NCI-H1417 (cell line): ENCODE results near the gene ETS2.

Source experiments
- DNase-seq, 3 experiments: peaks; one replicate each; lab custom pipeline; 2025; lab: John Stamatoyannopoulos, UW

ETS2 gene

DNA sequence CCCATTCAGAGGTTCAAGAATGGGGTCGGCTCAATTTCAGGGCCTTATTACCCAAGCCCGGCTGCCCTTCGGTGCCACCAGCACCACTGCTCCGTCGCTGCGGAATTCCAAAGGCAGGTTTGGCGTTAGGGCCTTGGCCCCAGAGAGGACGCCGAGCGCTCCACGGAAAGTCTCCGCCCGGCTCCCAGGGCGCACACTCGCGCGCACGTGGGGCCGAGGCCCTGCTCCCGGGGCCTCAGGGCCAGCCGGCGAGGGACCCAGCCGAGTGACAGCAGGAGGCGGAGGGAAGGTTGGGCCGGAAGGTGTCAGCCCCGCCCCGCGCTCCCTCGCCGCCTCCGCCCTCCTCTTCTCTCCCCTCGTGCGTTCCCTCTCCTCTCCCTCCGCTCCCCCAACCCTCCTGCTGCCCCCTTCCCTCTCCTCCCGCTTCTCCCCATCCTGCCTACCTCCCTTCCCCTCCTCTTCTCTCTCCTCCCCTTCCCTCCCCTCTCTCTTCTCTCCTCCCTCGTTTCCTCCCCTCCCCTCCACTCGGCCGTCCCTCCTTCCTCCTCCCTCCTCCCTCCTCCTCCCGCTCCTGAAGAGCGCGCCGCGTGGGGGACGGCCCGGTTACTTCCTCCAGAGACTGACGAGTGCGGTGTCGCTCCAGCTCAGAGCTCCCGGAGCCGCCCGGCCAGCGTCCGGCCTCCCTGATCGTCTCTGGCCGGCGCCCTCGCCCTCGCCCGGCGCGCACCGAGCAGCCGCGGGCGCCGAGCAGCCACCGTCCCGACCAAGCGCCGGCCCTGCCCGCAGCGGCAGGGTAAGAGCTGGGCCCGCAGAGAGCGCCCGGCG is at the start of gene ETS2:
Gene ETS2, plus strand, starts transcription at position 602 of the 825 bp plus-strand sequence. CDS start 4,106 bp downstream, outside the sequence.
- DNase-seq: peak; percentile 87 to 99 (median 96)

- DNase-seq: no peak
Measured at GRCh38 chr21:38756746-38757145, 49.0 kb upstream of the ETS2 start.

GRCh38 chr21:38758501-38759214 is 47.1 kb upstream of the ETS2 start:
- DNase-seq: no peak

DNA sequence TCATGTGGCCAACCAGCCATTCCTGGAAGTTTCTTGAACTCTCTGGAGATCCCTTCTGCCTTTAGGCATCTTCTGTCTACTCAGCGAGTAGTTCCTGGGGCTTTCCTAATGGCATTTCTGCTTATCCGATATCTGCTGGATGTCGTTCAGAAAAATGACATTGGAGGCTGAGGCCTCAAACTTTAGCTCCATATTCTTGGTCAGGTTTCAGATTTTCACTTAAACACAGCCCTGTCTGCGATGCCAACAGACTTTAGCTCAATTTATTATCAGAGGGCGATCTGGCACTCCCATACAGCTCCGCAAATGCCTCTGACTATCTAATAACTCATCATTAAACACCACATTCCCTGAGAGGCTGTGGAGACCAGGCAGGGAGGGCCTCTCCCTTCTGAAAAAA is 46.3 kb upstream of the ETS2 start:
- no peak for DNase-seq

GRCh38 chr21:38760017-38760761 is 45.5 kb upstream of the ETS2 start:
- DNase-seq: no peak

- no peak for DNase-seq
Measured at GRCh38 chr21:38760762-38761155, 45.0 kb upstream of the ETS2 start.

DNA sequence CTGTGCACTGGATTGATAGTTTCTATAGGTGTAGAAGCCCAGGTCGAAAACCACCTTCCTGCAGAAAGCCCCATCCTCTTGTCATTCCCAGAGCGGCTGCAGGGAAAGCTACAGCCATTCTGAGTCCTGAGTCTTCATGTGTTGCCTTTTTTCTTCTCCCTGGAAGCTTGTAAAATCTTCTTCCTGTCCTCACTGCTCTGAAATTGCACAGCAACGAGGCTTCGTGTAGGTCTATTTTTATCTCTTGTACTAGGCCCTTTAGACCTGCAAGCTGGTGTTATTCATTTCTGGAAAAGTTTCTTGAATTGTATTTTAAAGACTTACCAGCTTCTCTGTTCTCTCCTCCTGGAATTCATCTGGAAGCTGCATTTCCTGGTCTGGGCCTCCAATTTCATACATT is 44.2 kb upstream of the ETS2 start:
- no peak for DNase-seq

GRCh38 chr21:38765056-38765455 is 40.7 kb upstream of the ETS2 start:
- no peak for DNase-seq

DNA sequence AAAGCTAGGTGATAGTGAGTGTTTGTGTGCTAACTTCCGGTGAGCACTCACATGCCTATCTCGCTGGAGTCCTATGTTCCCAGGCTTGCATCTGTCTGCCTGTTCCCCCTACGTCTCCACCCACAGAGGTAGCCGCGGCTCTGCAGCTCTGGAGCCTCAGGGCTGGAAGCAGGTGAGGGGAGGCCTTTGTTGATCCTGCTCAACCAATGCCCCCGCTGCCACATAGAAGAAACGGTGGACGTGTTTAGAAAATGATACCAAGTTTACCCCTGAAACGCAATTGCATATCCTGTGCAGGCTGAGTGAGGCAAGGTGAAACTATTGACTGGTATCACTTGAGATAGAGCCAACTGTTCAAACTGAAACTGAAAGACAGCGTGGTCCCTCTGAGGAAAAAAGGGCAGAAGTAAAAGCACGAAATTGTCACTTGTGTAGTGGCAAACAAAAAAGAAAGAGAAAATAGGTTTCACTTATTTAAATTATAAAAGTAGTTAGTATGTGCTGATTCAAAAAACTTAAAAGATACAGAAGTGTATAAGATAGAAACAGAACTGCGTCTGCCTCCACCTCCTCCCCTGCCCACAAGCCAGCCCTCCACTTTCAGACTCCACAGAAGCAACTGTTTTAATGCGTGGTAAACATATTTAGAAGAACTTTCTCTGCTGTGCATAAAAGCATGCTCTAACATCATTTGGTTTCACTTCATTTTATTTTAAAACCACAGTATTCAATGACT is 38.6 kb upstream of the ETS2 start:
- DNase-seq: peak in 1 of 3 experiments; percentile 12

DNA sequence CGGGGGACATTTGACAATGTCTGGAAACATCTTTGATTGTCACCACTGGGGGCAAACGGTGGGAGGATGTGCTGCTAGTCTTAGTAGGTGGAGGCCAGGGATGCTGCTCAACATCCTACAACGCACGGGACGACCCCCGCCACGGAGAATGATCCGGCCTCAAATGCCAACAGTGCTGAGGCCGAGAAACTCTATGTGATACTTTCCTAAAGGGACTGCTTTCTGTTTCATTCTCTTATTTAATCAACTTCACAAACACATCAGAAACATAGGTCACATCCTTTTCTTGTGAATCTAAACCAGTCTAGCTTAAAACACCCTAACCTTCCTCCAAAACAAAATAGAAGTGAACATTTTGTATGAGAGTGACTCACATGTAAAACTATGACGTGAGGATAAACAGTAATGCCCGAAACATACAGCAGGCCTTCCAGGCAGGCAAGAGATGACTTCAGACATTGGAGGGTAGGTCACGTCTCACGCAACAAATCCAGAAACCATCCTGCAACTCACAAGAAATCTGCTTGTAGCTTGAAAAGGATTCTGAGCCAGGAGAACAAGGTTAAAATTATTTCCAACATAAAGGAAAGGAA is 37.2 kb upstream of the ETS2 start:
- no peak for DNase-seq

DNA sequence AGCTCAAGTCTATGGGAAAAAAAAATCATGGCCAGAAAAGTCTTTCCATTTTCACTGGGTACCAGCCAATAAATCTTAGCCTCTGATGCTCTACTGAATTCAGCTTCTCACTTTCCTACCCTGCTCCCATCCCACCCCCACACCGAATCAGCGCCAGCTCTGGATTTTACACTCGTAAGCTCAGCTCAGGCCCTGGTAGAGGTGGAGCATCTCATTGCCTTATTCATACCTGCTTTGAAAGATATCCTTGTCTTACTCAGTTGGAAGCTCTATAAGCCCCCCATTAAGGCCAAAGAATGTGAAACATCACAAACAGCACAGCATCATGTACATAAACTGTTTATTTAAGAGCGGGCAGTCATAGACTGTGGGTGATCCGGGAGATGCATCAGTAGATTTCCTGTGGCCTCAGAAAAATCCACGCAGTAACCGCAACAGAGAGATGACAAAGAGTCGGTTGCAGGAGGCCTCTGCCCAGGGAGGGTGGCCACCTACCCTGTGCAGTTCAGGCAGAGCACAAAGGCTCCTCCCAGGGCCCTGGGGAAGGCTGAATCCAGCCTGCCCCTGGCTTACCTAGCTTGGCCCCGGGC is 36.4 kb upstream of the ETS2 start:
- peak in 1 of 3 experiments; percentile 33 for DNase-seq

- DNase-seq: peak in 2 of 3 experiments; percentile 16 to 61
Measured at GRCh38 chr21:38770660-38771059, 35.1 kb upstream of the ETS2 start.

GRCh38 chr21:38771536-38771935 is 34.2 kb upstream of the ETS2 start:
- DNase-seq: no peak

- DNase-seq: no peak
Measured at GRCh38 chr21:38772646-38773045, 33.1 kb upstream of the ETS2 start.

GRCh38 chr21:38773099-38774061 is 32.3 kb upstream of the ETS2 start:
- no peak for DNase-seq

DNA sequence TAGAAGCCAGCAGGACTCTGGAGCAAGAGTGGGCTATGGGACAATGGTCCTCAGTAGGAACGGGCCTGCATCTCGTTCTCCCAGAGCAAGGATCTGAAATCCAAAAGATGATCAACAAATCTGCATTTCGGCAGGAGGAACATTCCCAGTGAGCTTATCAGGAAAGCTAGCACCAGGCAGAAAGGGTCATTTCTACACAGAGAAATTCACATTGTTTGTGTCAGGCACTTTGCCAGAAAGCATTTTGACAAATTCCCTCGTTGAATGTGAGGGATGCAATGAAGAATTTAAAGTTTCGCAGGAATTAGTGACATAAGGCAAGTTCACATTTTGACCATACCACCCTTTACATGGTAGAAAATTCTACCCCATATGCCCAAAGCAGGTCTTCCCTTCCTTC is 31.6 kb upstream of the ETS2 start:
- no peak for DNase-seq

DNA sequence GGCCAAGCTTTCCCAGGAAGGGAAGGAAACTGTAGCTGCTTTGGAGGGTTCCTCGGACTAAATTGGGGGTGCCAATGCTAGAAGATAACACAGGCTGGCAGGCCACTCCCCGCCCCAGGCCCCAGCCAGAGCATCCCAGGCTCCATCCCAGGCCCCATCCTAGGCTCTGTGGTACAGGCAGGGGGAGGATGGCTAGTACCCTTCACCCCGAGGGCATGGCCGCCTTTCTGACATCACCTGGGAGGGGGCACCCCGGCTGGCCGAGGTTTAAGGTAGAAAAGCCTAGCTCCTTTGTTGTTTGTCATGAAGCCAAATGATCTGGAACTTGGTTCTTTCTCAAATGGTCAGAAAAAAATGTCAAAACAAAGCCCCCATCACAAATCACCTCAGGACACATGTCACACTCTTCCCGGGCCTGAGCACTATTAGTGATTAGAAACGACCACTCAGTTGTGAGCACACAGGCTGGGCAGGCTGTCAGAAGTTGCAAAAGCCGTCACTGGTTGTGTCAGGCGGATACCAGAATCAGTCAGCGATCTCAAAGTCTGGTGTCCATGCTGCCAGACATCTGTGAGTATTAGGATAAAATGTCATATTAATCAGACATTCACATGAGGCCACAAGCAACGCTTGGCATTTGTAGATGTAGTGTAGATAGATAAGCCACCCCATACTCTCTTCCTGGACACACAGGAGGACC is 31.0 kb upstream of the ETS2 start:
- no peak for DNase-seq

DNA sequence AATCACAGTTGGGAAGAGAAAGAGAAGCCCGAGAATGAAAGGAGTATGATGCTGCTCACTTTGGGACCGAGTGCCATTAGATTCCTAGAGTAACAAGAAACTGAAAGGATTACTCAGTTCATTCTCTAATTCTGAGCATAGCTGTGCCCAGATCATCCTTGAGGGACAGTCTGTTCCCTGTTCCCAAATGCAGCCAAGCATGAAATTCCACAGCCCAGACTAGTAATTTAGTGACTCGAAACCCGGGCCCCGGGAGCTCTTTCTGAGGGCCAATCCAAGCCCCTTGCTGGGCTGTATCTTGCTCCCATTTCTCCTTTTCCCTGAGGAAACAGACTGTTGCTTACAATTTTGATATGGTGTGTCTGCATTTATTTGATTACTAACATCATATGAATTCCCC is 30.0 kb upstream of the ETS2 start:
- DNase-seq: no peak

DNA sequence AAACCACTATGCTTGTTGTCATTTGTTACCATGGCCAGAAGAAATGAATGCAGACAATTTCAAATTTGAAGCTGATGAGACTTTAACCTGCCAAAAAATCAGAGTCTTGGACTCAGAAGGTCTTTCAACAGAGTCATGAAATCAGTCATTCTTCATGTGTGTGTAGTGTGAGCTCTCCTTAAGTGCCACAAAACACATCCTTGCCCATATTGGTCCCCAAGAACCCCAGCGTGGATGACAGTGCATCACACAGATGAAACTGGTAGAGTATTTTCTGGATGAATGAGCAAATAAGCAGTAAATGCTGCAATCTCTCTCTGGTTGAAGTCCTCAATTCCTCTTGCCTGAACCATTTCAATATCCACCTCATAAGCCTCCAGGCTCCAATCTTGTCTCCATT is 28.7 kb upstream of the ETS2 start:
- DNase-seq: no peak
